Measurements from ENCODE around the gene NPPA. TPM values are rescaled to one million over a fixed set of nuclear protein-coding genes. Genes with fewer than 3 reads are reported as not detected.

NPPA gene
- total RNA-seq, 4 donors from 2014 or later: not detected

DNA sequence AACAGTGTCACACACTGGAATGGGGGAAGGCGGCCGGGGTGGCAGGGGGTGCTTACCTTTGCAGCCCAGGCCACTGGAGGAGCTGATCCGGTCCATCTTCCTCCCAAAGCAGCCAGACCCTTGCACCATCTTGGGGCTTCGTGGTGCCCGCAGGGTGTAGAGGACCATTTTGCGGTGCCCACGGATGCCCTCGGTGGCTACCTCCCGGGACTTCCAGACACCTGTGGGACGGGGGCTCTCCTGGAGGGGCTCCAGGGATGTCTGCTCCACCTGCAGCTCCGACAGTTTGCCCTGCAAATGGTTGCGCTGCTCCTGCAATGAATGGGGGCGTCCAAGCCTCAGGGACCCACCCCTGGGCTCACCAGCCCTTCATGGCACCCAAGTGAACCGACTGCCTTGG is 10.6 kb upstream of the NPPA start:
- Histone ChIP-seq H3K4me1 (peaks cover 8% of the 10 kb centered on the region), H3K27ac (no peak overlapping the region), H3K27me3 (peaks cover 63% of the 10 kb centered on the region), H3K4me3 (no peak overlapping the region), H3K9me3 (no peaks in the 10 kb centered on the region), H3K36me3 (no peaks in the 10 kb centered on the region)
- no peak for DNase-seq (ENCODE audit: low spot score in 2 of 2)
- TF ChIP-seq, protein P1, sequence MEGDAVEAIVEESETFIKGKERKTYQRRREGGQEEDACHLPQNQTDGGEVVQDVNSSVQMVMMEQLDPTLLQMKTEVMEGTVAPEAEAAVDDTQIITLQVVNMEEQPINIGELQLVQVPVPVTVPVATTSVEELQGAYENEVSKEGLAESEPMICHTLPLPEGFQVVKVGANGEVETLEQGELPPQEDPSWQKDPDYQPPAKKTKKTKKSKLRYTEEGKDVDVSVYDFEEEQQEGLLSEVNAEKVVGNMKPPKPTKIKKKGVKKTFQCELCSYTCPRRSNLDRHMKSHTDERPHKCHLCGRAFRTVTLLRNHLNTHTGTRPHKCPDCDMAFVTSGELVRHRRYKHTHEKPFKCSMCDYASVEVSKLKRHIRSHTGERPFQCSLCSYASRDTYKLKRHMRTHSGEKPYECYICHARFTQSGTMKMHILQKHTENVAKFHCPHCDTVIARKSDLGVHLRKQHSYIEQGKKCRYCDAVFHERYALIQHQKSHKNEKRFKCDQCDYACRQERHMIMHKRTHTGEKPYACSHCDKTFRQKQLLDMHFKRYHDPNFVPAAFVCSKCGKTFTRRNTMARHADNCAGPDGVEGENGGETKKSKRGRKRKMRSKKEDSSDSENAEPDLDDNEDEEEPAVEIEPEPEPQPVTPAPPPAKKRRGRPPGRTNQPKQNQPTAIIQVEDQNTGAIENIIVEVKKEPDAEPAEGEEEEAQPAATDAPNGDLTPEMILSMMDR (IDR thresholded peaks at IDR 0.05): no peak
- TF ChIP-seq EP300 (IDR thresholded peaks at IDR 0.05): no peak
- TF ChIP-seq POLR2A (IDR thresholded peaks at IDR 0.05): no peak
- TF ChIP-seq POLR2AphosphoS5 (IDR thresholded peaks at IDR 0.05): no peak
- 80% methylated on average over 2 of the region's 14 CpGs for WGBS

DNA sequence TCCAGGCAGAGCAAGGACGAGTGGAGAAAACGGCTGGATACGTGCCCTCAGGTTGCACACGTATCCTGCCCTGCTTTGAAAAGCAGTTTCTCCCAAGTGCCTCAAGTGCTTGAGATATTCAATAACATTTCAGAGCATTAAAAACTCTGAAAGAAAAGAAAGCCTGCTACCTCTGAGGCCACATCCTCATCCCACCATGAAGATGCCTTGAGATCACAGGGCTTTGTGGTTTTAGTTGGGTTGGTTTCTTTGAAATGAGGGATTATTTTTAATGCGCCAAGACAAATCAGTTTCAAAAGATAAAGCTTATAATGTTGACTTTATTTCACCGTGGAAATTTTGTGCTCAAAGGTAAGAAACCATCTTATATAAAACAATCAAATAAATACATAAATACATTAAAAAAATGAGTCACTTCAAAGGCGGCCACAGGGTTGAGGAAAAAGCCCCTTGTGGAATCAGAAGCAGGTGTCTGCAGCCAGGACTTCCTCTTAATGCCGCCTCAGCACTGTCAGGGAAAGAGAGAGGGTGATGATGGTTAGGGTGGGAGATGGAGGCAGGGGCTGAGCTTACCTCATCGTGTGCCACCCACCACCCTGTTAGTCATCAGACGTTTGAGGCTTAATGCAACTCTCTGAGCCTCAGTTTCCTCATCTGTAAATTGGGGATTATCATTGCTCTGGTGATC is 9.7 kb upstream of the NPPA start:
- Histone ChIP-seq H3K27ac (no peak overlapping the region), H3K4me1 (peaks cover 8% of the 10 kb centered on the region), H3K4me3 (no peak overlapping the region), H3K36me3 (no peaks in the 10 kb centered on the region), H3K27me3 (peaks cover 60% of the 10 kb centered on the region), H3K9me3 (no peaks in the 10 kb centered on the region)
- 40% methylated on average over 10 of the region's 10 CpGs for WGBS
- TF ChIP-seq EP300 (IDR thresholded peaks at IDR 0.05) (no peak), POLR2A (IDR thresholded peaks at IDR 0.05) (no peak), POLR2AphosphoS5 (IDR thresholded peaks at IDR 0.05) (no peak)
- TF ChIP-seq, protein P1 (IDR thresholded peaks at IDR 0.05): no peak
- no peak for DNase-seq (ENCODE audit: low spot score in 2 of 2)

DNA sequence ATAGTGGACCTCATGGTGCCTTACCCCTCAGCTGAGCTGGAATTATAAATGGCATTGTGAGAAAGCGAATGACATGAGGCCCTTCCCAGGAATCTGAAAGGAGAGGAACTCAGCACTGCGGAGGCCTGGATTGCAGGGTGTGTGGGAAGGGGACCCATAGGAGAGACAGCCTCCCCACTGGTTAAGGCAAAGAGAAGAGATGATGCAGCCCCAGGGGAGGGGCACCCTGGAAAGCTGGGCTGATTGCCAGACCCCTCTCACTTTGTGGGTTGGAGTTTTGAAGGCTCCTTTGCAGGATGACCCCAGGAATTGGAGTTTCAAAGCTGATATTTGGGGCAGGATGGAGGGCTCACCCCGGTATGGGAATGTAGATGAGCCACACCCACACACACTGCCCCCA is 9.1 kb upstream of the NPPA start:
- no peaks in the 10 kb centered on the region for H3K9me3 ChIP-seq
- no peak for DNase-seq (ENCODE audit: low spot score in 2 of 2)
- peaks cover 8% of the 10 kb centered on the region for H3K4me1 ChIP-seq
- WGBS: 59% methylated on average over 3 of the region's 3 CpGs
- no peak overlapping the region for H3K4me3 ChIP-seq
- H3K27ac ChIP-seq: no peak overlapping the region
- peaks cover 54% of the 10 kb centered on the region for H3K27me3 ChIP-seq
- no peak for TF ChIP-seq POLR2A (IDR thresholded peaks at IDR 0.05)
- TF ChIP-seq EP300 (IDR thresholded peaks at IDR 0.05): no peak
- TF ChIP-seq POLR2AphosphoS5 (IDR thresholded peaks at IDR 0.05): no peak
- TF ChIP-seq, protein P1 (IDR thresholded peaks at IDR 0.05): no peak
- H3K36me3 ChIP-seq: no peaks in the 10 kb centered on the region

- H3K9me3 ChIP-seq: no peaks in the 10 kb centered on the region
- H3K27ac ChIP-seq: no peak overlapping the region
- no peak overlapping the region for H3K4me3 ChIP-seq
- H3K27me3 ChIP-seq: peaks cover 44% of the 10 kb centered on the region
- WGBS: 70% methylated on average over 8 of the region's 8 CpGs
- no peak for DNase-seq (ENCODE audit: low spot score in 2 of 2)
- TF ChIP-seq POLR2AphosphoS5 (IDR thresholded peaks at IDR 0.05) (no peak), EP300 (IDR thresholded peaks at IDR 0.05) (no peak)
- TF ChIP-seq, protein P1 (IDR thresholded peaks at IDR 0.05): no peak
- H3K4me1 ChIP-seq: peaks cover 8% of the 10 kb centered on the region
- no peaks in the 10 kb centered on the region for H3K36me3 ChIP-seq
Observed at GRCh38 chr1:11855430-11855829, 7.8 kb upstream of the NPPA start.

- peaks cover 8% of the 10 kb centered on the region for H3K4me1 ChIP-seq
- peaks cover 34% of the 10 kb centered on the region for H3K27me3 ChIP-seq
- DNase-seq (ENCODE audit: low spot score in 2 of 2): no peak
- no peak overlapping the region for H3K27ac ChIP-seq
- H3K36me3 ChIP-seq: no peaks in the 10 kb centered on the region
- no peak overlapping the region for H3K4me3 ChIP-seq
- no peak for TF ChIP-seq POLR2AphosphoS5 (IDR thresholded peaks at IDR 0.05)
- TF ChIP-seq, protein P1 (IDR thresholded peaks at IDR 0.05): no peak
- no peak for TF ChIP-seq POLR2A (IDR thresholded peaks at IDR 0.05)
- no peak for TF ChIP-seq EP300 (IDR thresholded peaks at IDR 0.05)
- WGBS: 43% methylated on average over 8 of the region's 8 CpGs
- H3K9me3 ChIP-seq: no peaks in the 10 kb centered on the region
Observed at GRCh38 chr1:11854519-11854918, 6.9 kb upstream of the NPPA start.

Measured in suprapubic skin (tissue), 4 donors.